Astrocyte of the spinal cord (primary cell): ENCODE measurements around the gene SCN1A.

Experiments
- DNase-seq: peaks from one replicate; pipeline ENCODE4 v3.0.0; 2011; ENCODE audit warnings: low read depth, low spot score
- H3K4me3 ChIP-seq: 2 replicates; pipeline ENCODE4 v1.5.1; 2011; ENCODE audit warnings: low read depth, mild to moderate bottlenecking, low read length, moderate library complexity
- in situ Hi-C: cut with HindIII; loops from 2 replicates; pipeline ENCODE4 v1.10.0; 2017; ENCODE audit warnings: low sequenced_read_pairs
- TF ChIP-seq, protein P1 (sequence below): IDR thresholded peaks from 2 replicates; pipeline ENCODE4 v1.5.1; 2012; ENCODE audit warnings: low read depth, mild to moderate bottlenecking, low read length, inconsistent platforms

Gene SCN1A

DNA sequence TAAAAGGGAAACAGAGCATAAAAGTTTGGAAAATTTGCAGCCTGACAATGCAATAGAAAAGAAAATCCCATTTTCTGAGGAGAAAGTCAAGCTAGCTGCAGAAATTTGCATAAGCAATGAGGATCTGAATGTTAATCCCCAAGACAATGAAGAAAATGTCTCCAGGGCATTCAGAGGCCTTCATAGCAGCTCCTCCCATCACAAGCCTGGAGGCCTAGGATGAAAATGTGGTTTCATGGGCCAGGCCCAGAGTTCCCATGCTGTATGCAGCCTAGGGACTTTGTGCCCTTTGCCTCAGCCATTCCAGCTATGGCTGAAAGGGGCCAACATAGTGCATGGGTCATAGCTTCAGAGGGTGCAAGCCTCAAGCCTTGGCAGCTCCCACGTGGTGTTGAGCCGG is 10.3 kb upstream of the SCN1A start:
- no peak for DNase-seq
- TF ChIP-seq, protein P1, sequence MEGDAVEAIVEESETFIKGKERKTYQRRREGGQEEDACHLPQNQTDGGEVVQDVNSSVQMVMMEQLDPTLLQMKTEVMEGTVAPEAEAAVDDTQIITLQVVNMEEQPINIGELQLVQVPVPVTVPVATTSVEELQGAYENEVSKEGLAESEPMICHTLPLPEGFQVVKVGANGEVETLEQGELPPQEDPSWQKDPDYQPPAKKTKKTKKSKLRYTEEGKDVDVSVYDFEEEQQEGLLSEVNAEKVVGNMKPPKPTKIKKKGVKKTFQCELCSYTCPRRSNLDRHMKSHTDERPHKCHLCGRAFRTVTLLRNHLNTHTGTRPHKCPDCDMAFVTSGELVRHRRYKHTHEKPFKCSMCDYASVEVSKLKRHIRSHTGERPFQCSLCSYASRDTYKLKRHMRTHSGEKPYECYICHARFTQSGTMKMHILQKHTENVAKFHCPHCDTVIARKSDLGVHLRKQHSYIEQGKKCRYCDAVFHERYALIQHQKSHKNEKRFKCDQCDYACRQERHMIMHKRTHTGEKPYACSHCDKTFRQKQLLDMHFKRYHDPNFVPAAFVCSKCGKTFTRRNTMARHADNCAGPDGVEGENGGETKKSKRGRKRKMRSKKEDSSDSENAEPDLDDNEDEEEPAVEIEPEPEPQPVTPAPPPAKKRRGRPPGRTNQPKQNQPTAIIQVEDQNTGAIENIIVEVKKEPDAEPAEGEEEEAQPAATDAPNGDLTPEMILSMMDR, result no peak
- H3K4me3 ChIP-seq, result no peak overlapping the region
- in situ Hi-C loops, result no loop called here

DNA sequence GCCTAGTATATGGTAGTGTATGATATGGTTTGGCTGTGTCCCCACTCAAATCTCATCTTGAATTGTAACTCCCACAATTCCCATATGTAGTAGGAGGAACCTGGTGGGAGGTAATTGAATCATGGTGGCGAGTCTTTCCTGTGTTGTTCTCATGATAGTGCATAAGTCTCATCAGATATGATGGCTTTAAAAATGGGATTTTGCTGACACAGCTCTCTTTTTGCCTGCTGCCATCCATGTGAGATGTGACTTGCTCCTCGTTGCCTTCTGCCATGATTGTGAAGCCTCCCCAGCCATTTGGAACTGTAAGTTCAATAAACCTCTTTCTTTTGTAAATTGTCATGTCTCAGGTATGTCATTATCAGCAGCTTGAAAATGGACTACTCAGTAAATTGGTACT is 9.5 kb upstream of the SCN1A start:
- DNase-seq, result no peak
- H3K4me3 ChIP-seq, result no peak overlapping the region
- in situ Hi-C loops, result no loop called here
- TF ChIP-seq, protein P1, result no peak

DNA sequence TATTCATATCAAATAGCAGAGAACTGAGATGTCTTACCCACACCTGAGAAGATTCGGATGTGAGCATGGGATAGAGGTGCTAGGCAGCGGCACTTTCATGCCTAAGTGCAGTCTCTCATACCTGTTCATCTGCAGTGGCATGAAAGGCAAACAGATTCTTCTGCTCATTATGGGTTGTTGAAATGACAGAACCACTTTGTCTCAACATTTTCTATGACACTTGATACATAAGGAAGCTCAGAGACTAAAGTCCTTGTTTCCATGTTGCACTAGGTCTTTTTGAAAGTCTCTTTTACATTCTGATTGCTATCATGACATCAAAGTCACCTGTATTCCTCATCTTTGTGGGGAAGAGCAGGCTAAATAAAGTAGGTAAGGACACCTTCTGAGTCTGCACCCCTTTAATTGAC is 8.0 kb upstream of the SCN1A start:
- H3K4me3 ChIP-seq, result no peak overlapping the region
- in situ Hi-C loops, result no loop called here
- TF ChIP-seq, protein P1, result no peak
- no peak for DNase-seq

DNA sequence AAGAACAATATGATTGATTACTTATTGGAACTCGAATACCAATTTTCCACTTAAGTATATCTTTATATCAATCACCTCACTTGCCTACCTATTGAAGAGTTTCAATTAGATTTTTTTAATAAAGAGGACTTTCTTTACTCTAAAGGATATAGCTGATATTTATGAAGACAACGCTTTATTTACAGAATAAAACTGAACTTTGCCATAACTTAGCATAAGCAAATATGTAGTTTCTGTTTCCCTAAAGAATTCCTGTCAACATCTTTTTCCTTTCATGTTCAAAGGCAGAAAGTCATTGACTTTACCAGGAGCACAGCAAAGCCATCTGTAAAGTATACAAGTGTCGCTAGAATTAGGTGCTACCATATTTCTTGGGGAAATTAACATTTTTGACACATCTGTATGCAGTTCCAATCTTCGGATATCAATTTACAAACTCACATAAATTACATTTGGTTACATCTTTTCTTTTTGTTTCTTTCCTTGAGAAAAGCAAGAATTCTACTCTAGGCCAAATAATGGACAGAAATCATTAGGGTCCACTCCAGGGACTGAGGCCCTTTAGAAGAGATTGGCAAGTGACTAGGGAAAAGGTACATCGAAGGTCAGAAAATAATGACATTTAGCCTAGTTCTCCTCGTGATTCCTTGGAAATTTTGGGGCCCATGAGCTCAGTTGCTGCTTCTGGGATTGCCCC is 7.5 kb upstream of the SCN1A start:
- H3K4me3 ChIP-seq, result no peak overlapping the region
- DNase-seq, result no peak
- TF ChIP-seq, protein P1, result no peak
- in situ Hi-C loops, result no loop called here

DNA sequence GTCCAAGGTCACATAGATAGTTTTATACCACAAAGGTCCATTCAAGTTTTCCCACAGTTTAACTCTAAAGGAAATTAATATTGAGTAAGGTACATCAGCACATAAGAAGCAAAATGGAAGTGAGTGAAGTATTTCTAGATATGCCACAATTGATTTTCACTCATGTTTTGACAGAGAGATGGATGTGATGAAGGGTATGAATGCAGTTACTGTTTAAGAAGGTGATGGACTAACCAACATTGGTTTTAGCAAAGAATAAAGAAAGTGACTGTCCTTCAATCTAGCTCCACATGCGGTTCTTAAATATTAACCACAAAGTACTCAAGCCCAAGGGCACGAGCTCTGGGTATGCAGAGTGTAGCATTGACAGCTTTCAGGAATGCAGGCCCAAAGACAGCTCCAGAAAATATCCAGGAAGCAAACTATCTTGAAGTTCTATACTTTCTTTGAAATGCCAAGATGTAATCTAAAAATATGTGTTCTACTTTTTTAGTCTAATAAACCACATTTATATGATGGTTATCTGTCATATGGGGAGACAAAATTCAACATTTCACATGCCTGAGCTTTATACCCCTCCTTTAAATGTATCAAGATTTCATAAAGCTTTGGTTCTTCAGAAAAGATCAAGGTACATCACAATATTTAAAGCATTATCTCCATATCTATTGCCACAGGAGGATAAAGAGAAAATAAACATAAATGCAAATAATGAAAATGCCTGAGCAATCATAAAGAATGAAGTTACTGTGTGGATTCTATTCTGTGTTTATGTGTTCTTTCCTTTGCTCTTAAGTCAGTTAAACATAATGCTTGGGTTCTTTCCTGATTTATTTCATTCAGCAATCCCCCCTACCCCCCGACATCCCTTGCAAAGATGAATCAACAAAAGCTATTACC is 6.7 kb upstream of the SCN1A start:
- in situ Hi-C loops, result no loop called here
- no peak overlapping the region for H3K4me3 ChIP-seq
- DNase-seq, result no peak
- TF ChIP-seq, protein P1, result no peak

DNA sequence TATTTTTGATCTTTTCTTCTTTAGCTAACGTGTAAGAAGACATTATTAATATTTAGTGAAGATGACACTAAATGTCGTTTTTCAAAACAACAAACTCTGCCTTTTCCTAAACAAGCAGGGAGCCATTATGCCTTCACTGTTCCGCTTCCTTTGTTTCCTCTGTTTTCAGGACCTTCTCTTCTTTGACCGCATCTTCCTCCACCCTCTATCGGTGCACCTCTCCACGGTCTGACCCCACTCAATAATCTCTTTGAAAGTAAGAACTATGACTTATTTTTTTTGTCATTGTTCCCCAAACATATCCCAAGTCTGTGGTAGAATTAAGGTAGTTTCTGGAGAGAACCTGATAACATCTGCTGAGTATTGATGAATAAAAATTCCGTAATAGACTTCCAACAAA is 5.8 kb upstream of the SCN1A start:
- in situ Hi-C loops, result no loop called here
- TF ChIP-seq, protein P1, result no peak
- no peak overlapping the region for H3K4me3 ChIP-seq
- no peak for DNase-seq
